Central memory CD8-positive, alpha-beta T cell (primary cell): ENCODE data around the gene PRDM11.

ENCODE experiments used
- ATAC-seq: fragments of 150-1000 bp; cut with Tn5 transposase; replicated peaks from 2 replicates; pipeline ENCODE4 v1.10.0; 2022; ENCODE audit warnings: mild to moderate bottlenecking, moderate FRiP score, moderate number of reproducible peaks; ENCODE audit not compliant: poor library complexity, severe bottlenecking; ENCODE audit errors: extremely low read depth
- DNase-seq, 2 donors: peaks; one replicate each; pipeline ENCODE4 v3.0.0; 2021; ENCODE audit warnings: low spot score in 2 of 2
- H3K27ac Mint-ChIP-seq: one replicate; pipeline ENCODE4 v1.8.0; 2022; ENCODE audit warnings: low read depth, mild to moderate bottlenecking, moderate library complexity, mixed read lengths
- H3K27me3 Mint-ChIP-seq: one replicate; pipeline ENCODE4 v1.8.0; 2022; ENCODE audit warnings: mixed read lengths
- H3K36me3 Mint-ChIP-seq: one replicate; pipeline ENCODE4 v1.8.0; 2022; ENCODE audit warnings: mild to moderate bottlenecking, moderate library complexity, mixed read lengths; ENCODE audit not compliant: insufficient read depth
- H3K4me1 Mint-ChIP-seq: one replicate; pipeline ENCODE4 v1.8.0; 2022; ENCODE audit warnings: mixed read lengths
- H3K4me3 Mint-ChIP-seq: one replicate; pipeline ENCODE4 v1.8.0; 2022; ENCODE audit warnings: mild to moderate bottlenecking, moderate library complexity, mixed read lengths
- H3K9me3 Mint-ChIP-seq: one replicate; pipeline ENCODE4 v1.8.0; 2022; ENCODE audit warnings: mixed read lengths

The PRDM11 gene

GRCh38 chr11:45178223-45178622 lies 31.8 kb downstream of the PRDM11 start:
- no peak for DNase-seq
- H3K36me3 Mint-ChIP-seq: peaks cover 4% of the 10 kb centered on the region
- H3K4me1 Mint-ChIP-seq: peaks cover 29% of the 10 kb centered on the region
- no peaks in the 10 kb centered on the region for H3K27me3 Mint-ChIP-seq
- no peak overlapping the region for H3K4me3 Mint-ChIP-seq
- H3K9me3 Mint-ChIP-seq: no peaks in the 10 kb centered on the region
- no peak for ATAC-seq
- no peak overlapping the region for H3K27ac Mint-ChIP-seq

- ATAC-seq (no peak), DNase-seq (no peak)
- Mint-ChIP-seq H3K27me3 (no peaks in the 10 kb centered on the region), H3K27ac (no peak overlapping the region), H3K36me3 (peaks cover 4% of the 10 kb centered on the region), H3K4me1 (peaks cover 29% of the 10 kb centered on the region), H3K4me3 (no peak overlapping the region), H3K9me3 (no peaks in the 10 kb centered on the region)
Observed at GRCh38 chr11:45178890-45179671, 32.6 kb downstream of the PRDM11 start.

GRCh38 chr11:45179686-45180178 lies 33.3 kb downstream of the PRDM11 start:
- H3K36me3 Mint-ChIP-seq: peaks cover 1% of the 10 kb centered on the region
- ATAC-seq (no peak), DNase-seq (no peak)
- H3K27me3 Mint-ChIP-seq: no peaks in the 10 kb centered on the region
- H3K4me3 Mint-ChIP-seq: peak overlapping the region; percentile 75
- H3K27ac Mint-ChIP-seq: no peak overlapping the region
- peaks cover 29% of the 10 kb centered on the region for H3K4me1 Mint-ChIP-seq
- no peaks in the 10 kb centered on the region for H3K9me3 Mint-ChIP-seq

DNA sequence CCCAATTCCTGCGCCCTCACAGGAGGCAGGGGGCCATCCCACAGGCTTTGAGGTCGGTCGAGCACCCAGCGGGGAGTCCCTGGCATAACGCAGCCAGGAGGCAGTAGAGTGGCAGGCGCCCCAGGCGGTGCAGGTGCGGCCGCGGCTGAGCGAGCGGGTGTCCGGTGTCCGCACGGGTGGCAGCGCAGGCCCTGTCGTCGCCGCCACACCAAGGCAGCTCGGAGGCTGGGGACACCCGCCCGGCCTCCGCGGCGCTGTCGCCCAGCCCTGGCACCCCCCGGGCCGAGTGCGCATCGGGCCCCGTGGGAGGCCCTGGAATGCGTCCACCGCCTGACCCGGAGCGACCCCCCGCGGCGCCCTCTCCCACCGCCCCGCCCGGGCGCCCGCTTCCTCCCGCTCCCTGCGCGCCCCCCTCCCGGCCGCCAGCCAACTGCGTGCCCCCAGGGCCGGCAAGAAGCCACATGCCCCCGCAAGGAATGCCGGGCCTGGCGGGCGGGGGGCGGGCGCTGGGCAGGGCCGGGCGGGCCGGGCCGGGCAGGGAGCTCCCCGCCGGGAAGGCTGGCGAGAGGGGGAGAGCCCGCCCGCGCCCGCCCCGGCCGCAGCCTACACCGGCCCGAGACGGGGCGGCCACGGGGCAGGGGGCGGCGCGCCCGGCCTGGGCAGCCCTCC lies 33.9 kb downstream of the PRDM11 start:
- no peak for DNase-seq
- Mint-ChIP-seq H3K27ac (no peak overlapping the region), H3K4me1 (peaks cover 29% of the 10 kb centered on the region), H3K27me3 (no peaks in the 10 kb centered on the region), H3K4me3 (peak overlapping the region; percentile 75), H3K36me3 (peaks cover 1% of the 10 kb centered on the region), H3K9me3 (no peaks in the 10 kb centered on the region)
- ATAC-seq: peak; percentile 44

- no peak for DNase-seq
- Mint-ChIP-seq H3K9me3 (no peaks in the 10 kb centered on the region), H3K4me3 (no peak overlapping the region), H3K27me3 (no peaks in the 10 kb centered on the region), H3K36me3 (peaks cover 1% of the 10 kb centered on the region), H3K4me1 (peaks cover 29% of the 10 kb centered on the region), H3K27ac (no peak overlapping the region)
- peak; percentile 74 for ATAC-seq
Observed at GRCh38 chr11:45180848-45181192, 34.4 kb downstream of the PRDM11 start.

DNA sequence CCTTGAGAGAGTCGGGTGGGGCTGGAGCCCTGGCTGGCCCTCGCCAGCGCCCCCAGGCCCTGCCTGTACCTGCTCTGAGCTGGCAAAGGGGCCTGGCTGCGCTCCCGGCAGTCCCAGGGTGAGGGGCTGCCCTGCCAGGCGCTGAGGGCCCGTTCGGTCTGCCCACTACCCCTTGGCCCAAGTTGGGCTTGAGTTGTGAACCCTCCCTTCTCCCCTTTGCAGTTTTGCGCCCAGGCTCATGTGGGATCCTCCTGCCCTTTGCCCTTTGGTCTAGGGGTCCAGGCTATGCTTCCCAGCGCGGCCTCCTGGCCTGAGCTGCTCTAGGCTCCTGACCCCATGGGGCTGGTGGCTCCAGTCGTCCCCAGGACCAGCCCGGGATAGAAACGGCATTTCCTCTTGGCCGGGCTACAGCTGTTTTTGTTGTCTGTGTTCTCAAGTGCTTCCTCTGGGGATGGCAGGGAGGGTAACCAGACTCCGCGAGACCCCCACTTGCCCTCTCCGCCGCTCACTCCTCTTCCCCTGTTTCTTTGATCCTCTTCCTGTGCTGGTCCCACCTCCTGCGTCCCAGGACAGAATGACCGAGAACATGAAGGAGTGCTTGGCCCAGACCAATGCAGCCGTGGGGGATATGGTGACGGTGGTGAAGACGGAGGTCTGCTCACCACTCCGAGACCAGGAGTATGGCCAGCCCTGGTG lies 34.9 kb downstream of the PRDM11 start:
- H3K27me3 Mint-ChIP-seq: no peaks in the 10 kb centered on the region
- no peak overlapping the region for H3K27ac Mint-ChIP-seq
- peaks cover 1% of the 10 kb centered on the region for H3K36me3 Mint-ChIP-seq
- peak overlapping the region; percentile 59 for H3K4me3 Mint-ChIP-seq
- H3K4me1 Mint-ChIP-seq: peaks cover 29% of the 10 kb centered on the region
- no peaks in the 10 kb centered on the region for H3K9me3 Mint-ChIP-seq
- DNase-seq (no peak), ATAC-seq (no peak)

DNA sequence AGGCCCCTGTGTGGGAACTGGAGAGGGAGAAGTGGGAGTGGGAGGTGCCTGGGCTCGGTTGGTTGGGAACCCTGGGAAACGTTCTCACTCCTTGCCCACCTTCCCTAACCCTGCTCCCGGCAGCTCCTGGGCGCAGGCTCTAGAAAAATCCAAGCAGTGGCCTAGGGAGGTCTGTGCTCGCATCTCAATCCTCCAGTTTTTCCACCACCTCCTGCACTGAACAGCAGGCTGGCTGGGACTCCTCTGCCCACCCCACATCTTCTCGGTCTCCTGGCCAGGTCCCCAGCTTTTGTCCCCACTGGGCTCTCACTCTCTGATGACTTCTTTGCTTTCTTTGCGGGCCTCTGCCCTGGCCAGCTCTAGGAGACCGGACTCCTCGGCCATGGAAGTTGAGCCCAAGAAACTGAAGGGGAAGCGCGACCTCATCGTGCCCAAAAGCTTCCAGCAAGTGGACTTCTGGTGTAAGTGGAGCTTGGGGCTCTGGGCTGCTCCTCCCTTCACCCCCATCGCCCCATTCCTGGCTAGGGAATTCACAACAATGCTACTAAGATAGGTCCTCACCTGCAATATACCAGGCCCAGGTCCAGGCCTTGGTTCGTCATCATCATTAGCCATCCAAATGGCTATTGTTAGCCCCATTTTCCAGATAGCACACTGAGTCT lies 35.6 kb downstream of the PRDM11 start:
- ATAC-seq (no peak), DNase-seq (no peak)
- Mint-ChIP-seq H3K27me3 (no peaks in the 10 kb centered on the region), H3K36me3 (peaks cover 1% of the 10 kb centered on the region), H3K27ac (no peak overlapping the region), H3K4me1 (peaks cover 29% of the 10 kb centered on the region), H3K9me3 (no peaks in the 10 kb centered on the region), H3K4me3 (peak overlapping the region; percentile 59)

DNA sequence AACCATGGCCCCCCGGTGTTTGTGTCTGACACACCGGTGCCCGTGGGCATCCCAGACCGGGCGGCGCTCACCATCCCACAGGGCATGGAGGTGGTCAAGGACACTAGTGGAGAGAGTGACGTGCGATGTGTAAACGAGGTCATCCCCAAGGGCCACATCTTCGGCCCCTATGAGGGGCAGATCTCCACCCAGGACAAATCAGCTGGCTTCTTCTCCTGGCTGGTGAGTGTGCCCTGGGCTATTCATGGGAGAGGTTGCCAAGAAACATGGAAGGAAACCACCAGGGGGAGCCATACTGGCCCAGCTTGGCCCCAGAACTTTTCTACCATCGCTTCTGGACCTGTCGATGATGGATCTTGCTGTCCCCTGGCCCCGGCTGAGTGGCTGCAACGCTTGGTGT lies 36.5 kb downstream of the PRDM11 start:
- H3K4me1 Mint-ChIP-seq: peaks cover 22% of the 10 kb centered on the region
- no peaks in the 10 kb centered on the region for H3K27me3 Mint-ChIP-seq
- no peaks in the 10 kb centered on the region for H3K9me3 Mint-ChIP-seq
- H3K36me3 Mint-ChIP-seq: peaks cover 1% of the 10 kb centered on the region
- no peak overlapping the region for H3K27ac Mint-ChIP-seq
- ATAC-seq (no peak), DNase-seq (no peak)
- H3K4me3 Mint-ChIP-seq: no peak overlapping the region

DNA sequence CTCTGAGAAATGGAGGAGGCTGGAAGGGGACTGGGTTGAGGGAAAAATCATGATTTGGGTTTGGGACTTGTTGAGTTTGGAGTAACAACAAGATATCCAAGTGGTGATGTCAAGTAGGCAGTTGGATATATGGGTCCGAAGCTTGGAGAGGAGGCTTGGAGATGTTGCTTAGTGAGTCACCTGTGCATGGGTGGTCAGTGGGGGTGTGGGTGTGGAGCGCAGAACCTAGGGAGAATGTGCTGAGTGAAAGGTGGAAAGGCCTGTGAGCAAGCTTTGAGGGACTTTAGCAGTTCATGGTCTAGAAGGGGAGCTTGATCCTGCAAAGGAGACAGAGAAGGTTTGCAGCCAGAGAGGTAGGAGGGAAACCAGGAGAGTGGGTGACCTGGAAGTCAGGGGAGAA lies 38.2 kb downstream of the PRDM11 start:
- Mint-ChIP-seq H3K4me3 (no peak overlapping the region), H3K36me3 (peaks cover 2% of the 10 kb centered on the region), H3K27me3 (no peaks in the 10 kb centered on the region), H3K27ac (no peak overlapping the region), H3K9me3 (no peaks in the 10 kb centered on the region), H3K4me1 (peaks cover 5% of the 10 kb centered on the region)
- ATAC-seq (no peak), DNase-seq (no peak)

DNA sequence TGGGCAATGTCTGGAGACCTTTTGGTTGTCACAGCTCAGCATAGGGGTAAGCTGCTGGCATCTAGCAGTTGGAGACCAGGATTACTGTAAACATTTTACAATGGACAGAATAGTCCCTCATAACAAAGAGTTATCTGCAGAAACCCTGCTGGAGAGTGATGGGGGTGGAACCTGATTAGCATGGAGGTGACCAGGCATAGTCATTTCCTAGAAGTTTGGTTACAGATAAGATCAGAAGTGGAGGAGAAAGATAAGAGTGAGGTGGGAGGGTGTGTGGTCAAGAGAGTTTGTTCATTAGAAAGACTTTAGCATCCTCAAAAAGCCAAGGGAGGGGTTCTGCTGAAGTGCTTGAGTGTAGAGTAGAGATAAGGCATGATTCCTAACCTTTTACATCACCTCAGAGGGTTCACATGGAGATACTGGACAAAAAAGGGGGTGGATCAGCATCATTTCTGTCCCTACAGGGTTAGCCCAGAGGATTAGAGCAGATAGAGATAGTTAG lies 38.8 kb downstream of the PRDM11 start:
- ATAC-seq (no peak), DNase-seq (no peak)
- no peak overlapping the region for H3K4me3 Mint-ChIP-seq
- peaks cover 2% of the 10 kb centered on the region for H3K36me3 Mint-ChIP-seq
- no peaks in the 10 kb centered on the region for H3K9me3 Mint-ChIP-seq
- H3K4me1 Mint-ChIP-seq: no peaks in the 10 kb centered on the region
- H3K27me3 Mint-ChIP-seq: no peaks in the 10 kb centered on the region
- no peak overlapping the region for H3K27ac Mint-ChIP-seq

DNA sequence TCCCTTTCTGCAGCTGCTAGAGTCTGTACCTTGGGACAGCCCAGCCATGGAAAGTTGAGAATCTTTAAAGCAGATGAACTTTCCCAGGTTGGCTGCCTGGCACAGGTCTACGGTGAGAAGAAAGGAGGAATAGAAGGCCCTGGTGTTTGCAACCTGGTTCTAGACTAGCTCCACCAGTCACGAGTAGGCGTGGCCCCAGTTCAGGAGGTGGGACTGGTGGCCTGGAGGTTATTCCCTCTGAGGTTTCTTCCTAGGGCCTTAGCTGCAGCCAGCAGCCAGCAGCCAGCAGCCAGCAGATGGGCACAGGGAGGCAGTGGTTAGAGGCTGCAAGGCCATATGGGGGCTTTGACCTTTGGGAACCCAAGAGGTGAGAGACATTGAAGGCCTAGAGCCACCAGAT lies 40.9 kb downstream of the PRDM11 start:
- Mint-ChIP-seq H3K4me3 (no peak overlapping the region), H3K27me3 (no peaks in the 10 kb centered on the region), H3K9me3 (no peaks in the 10 kb centered on the region), H3K36me3 (peaks cover 1% of the 10 kb centered on the region), H3K27ac (no peak overlapping the region), H3K4me1 (no peaks in the 10 kb centered on the region)
- ATAC-seq (no peak), DNase-seq (no peak)

- H3K36me3 Mint-ChIP-seq: peaks cover 1% of the 10 kb centered on the region
- H3K4me1 Mint-ChIP-seq: no peaks in the 10 kb centered on the region
- no peaks in the 10 kb centered on the region for H3K27me3 Mint-ChIP-seq
- DNase-seq: no peak
- no peak overlapping the region for H3K4me3 Mint-ChIP-seq
- no peak overlapping the region for H3K27ac Mint-ChIP-seq
- ATAC-seq: no peak
- no peaks in the 10 kb centered on the region for H3K9me3 Mint-ChIP-seq
Observed at GRCh38 chr11:45188127-45188526, 41.7 kb downstream of the PRDM11 start.
